ENCODE results near the gene PXMP2. TPM values are rescaled to one million over a fixed set of nuclear protein-coding genes. Genes with fewer than 3 reads are reported as not detected.
"Not testable (repeated sequence)": the region's sequence is repeated elsewhere in the genome, so short reads cannot be mapped to it uniquely, and the experiment has no call there.

Gene PXMP2
- total RNA-seq, 1 donor from 2014 or later, result 18.8 TPM

GRCh38 chr12:132747395-132747794 is 60.0 kb downstream of the PXMP2 start:
- no peak overlapping the region for H3K4me3 ChIP-seq
- H3K27me3 ChIP-seq, result no peaks in the 10 kb centered on the region
- H3K36me3 ChIP-seq, result peaks cover 83 to 96% of the 10 kb centered on the region in 2 donors
- no peak for DNase-seq (ENCODE audit: low spot score in 2 of 2)
- H3K4me1 ChIP-seq, result no peaks in the 10 kb centered on the region
- H3K27ac ChIP-seq, result no peak overlapping the region
- intact Hi-C loops (cut with DNase I), result no loop called here
- no peak for TF ChIP-seq CTCF (IDR thresholded peaks at IDR 0.05)
- H3K9me3 ChIP-seq, result no peaks in the 10 kb centered on the region

- Histone ChIP-seq H3K27me3 (no peaks in the 10 kb centered on the region), H3K27ac (no peak overlapping the region), H3K4me3 (no peak overlapping the region), H3K9me3 (no peaks in the 10 kb centered on the region), H3K4me1 (no peaks in the 10 kb centered on the region), H3K36me3 (peaks cover 83 to 96% of the 10 kb centered on the region in 2 donors)
- intact Hi-C loops (cut with DNase I), result no loop called here
- DNase-seq (ENCODE audit: low spot score in 2 of 2), result no peak
- no peak for TF ChIP-seq CTCF (IDR thresholded peaks at IDR 0.05)
Measured at GRCh38 chr12:132747896-132748295, 60.5 kb downstream of the PXMP2 start.

- Histone ChIP-seq H3K27ac (no peak overlapping the region), H3K4me3 (no peak overlapping the region), H3K9me3 (no peaks in the 10 kb centered on the region), H3K4me1 (no peaks in the 10 kb centered on the region), H3K27me3 (no peaks in the 10 kb centered on the region), H3K36me3 (peaks cover 83 to 96% of the 10 kb centered on the region in 2 donors)
- TF ChIP-seq CTCF (IDR thresholded peaks at IDR 0.05), result no peak
- intact Hi-C loops (cut with DNase I), result no loop called here
- no peak for DNase-seq (ENCODE audit: low spot score in 2 of 2)
Measured at GRCh38 chr12:132748319-132748718, 60.9 kb downstream of the PXMP2 start.

GRCh38 chr12:132753670-132754069 is 66.3 kb downstream of the PXMP2 start:
- H3K27me3 ChIP-seq; H3K27ac ChIP-seq; H3K4me1 ChIP-seq; H3K9me3 ChIP-seq; DNase-seq (ENCODE audit: low spot score in 2 of 2); intact Hi-C loops (cut with DNase I); H3K4me3 ChIP-seq: not testable (repeated sequence)
- peaks cover 69 to 74% of the 10 kb centered on the region in 2 donors for H3K36me3 ChIP-seq

GRCh38 chr12:132754160-132754932 is 67.0 kb downstream of the PXMP2 start:
- Histone ChIP-seq H3K27ac (no peak overlapping the region), H3K9me3 (no peaks in the 10 kb centered on the region), H3K4me3 (no peak overlapping the region), H3K27me3 (no peaks in the 10 kb centered on the region), H3K36me3 (peaks cover 65 to 70% of the 10 kb centered on the region in 2 donors), H3K4me1 (no peaks in the 10 kb centered on the region)
- DNase-seq (ENCODE audit: low spot score in 2 of 2), result no peak
- intact Hi-C loops (cut with DNase I), result no loop called here
- TF ChIP-seq CTCF (IDR thresholded peaks at IDR 0.05), result no peak

Other genes with a start within 250 kb of the PXMP2 start
- 40.7 TPM for gene FBRSL1, start 197.4 kb upstream of the PXMP2 start, total RNA-seq
- not detected for gene LRCOL1, start 77.0 kb upstream of the PXMP2 start, total RNA-seq
- gene P2RX2, start 68.8 kb upstream of the PXMP2 start, total RNA-seq, result not detected
- 115 TPM for gene POLE, start 245 bp upstream of the PXMP2 start, total RNA-seq
- 41.2 TPM for gene PGAM5, start 23.3 kb downstream of the PXMP2 start, total RNA-seq
- gene ANKLE2, start 74.2 kb downstream of the PXMP2 start, total RNA-seq, result 54.2 TPM
- 173 TPM for gene GOLGA3, start 141.3 kb downstream of the PXMP2 start, total RNA-seq
- gene CHFR, start 200.0 kb downstream of the PXMP2 start, total RNA-seq, result 7.9 TPM